Measurements from ENCODE around the gene CDH18. TPM values are rescaled to one million over a fixed set of nuclear protein-coding genes. Genes with fewer than 3 reads are reported as not detected.

The CDH18 gene
- total and polyA plus RNA-seq, 2 of the 4 experiments (the other 2 are of a cell fraction): 0.24 to 1.1 TPM

DNA sequence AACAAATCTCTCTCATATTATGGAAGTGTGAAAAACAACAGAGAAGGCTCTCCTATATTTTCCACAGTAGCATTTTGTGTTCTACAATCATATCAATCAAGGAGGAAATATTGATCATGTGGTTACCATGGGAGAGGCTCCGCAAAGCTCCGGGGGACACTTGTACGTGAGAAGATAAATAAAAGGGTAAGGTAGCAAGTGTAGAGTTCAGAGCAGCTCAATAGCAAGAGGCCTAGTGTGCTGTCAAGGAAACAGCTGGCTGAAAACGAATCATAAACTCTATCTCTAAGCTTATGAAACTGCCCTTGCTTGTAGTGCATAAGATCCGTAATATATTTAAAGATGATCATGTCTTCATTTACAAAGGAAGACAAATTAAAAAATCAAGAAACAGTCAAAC, 57.5 kb downstream of the CDH18 start:
- POLR2A ChIA-PET (ENCODE audit: unreplicated experiment): no interaction called here

More for the DNA sequence above, 57.5 kb downstream of the CDH18 start:
- H4K91ac ChIP-seq (ENCODE audit: insufficient read depth, low read depth, low read length): no peak overlapping the region
- DNase-seq (no peak), ATAC-seq (ENCODE audit: low read depth) (no peak)
- no CpG with 5 or more reads among the region's 5 CpGs for WGBS, 2 experiments (ENCODE audit: extremely low coverage in 2 of 2, insufficient read length in 1 of 2)
- TF ChIP-seq, protein P1, sequence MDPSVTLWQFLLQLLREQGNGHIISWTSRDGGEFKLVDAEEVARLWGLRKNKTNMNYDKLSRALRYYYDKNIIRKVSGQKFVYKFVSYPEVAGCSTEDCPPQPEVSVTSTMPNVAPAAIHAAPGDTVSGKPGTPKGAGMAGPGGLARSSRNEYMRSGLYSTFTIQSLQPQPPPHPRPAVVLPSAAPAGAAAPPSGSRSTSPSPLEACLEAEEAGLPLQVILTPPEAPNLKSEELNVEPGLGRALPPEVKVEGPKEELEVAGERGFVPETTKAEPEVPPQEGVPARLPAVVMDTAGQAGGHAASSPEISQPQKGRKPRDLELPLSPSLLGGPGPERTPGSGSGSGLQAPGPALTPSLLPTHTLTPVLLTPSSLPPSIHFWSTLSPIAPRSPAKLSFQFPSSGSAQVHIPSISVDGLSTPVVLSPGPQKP (IDR thresholded peaks at IDR 0.05; ENCODE audit: borderline replicate concordance, low read depth, low read length): no peak
- TF ChIP-seq RAD21 (IDR thresholded peaks at IDR 0.05; ENCODE audit: low read length) (no peak), CEBPB (IDR thresholded peaks at IDR 0.05; ENCODE audit: low read depth, low read length) (no peak), RFX5 (IDR thresholded peaks at IDR 0.05; ENCODE audit: low read depth, low read length) (no peak), SMC3 (IDR thresholded peaks at IDR 0.05; ENCODE audit: low read depth, low read length) (no peak), POLR2A (IDR thresholded peaks at IDR 0.05; ENCODE audit: low read depth, low read length) (no peak), BHLHE40 (IDR thresholded peaks at IDR 0.05; ENCODE audit: low read depth, low read length) (no peak), MAZ (IDR thresholded peaks at IDR 0.05; ENCODE audit: borderline replicate concordance, low read depth, low read length) (no peak), NFE2L2 (IDR thresholded peaks at IDR 0.05; ENCODE audit: low read depth, low read length) (no peak), FOS (IDR thresholded peaks at IDR 0.05; ENCODE audit: low read depth, low read length) (no peak), CHD1 (IDR thresholded peaks at IDR 0.05; ENCODE audit: low read depth, low read length) (no peak), RCOR1 (IDR thresholded peaks at IDR 0.05; ENCODE audit: insufficient replicate concordance, low read length) (no peak), MXI1 (IDR thresholded peaks at IDR 0.05; ENCODE audit: borderline replicate concordance, low read depth, low read length) (no peak)
- TF ChIP-seq, protein P2, sequence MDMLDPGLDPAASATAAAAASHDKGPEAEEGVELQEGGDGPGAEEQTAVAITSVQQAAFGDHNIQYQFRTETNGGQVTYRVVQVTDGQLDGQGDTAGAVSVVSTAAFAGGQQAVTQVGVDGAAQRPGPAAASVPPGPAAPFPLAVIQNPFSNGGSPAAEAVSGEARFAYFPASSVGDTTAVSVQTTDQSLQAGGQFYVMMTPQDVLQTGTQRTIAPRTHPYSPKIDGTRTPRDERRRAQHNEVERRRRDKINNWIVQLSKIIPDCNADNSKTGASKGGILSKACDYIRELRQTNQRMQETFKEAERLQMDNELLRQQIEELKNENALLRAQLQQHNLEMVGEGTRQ (IDR thresholded peaks at IDR 0.05; ENCODE audit: low read depth, low read length): no peak
- TF ChIP-seq, protein P3, sequence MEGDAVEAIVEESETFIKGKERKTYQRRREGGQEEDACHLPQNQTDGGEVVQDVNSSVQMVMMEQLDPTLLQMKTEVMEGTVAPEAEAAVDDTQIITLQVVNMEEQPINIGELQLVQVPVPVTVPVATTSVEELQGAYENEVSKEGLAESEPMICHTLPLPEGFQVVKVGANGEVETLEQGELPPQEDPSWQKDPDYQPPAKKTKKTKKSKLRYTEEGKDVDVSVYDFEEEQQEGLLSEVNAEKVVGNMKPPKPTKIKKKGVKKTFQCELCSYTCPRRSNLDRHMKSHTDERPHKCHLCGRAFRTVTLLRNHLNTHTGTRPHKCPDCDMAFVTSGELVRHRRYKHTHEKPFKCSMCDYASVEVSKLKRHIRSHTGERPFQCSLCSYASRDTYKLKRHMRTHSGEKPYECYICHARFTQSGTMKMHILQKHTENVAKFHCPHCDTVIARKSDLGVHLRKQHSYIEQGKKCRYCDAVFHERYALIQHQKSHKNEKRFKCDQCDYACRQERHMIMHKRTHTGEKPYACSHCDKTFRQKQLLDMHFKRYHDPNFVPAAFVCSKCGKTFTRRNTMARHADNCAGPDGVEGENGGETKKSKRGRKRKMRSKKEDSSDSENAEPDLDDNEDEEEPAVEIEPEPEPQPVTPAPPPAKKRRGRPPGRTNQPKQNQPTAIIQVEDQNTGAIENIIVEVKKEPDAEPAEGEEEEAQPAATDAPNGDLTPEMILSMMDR (conservative IDR thresholded peaks at IDR 0.05; ENCODE audit: low read depth, low read length): no peak
- H3K4me2 ChIP-seq (ENCODE audit: low read depth, low read length): no peak overlapping the region
- no peak overlapping the region for H2AK9ac ChIP-seq (replicated peaks; ENCODE audit: low read depth, low read length, poor library complexity)
- no peaks in the 10 kb centered on the region for H3K9me3 ChIP-seq (ENCODE audit: control insufficient read depth, insufficient read depth, low read length)
- H2BK5ac ChIP-seq (ENCODE audit: low read depth, low read length, poor library complexity, severe bottlenecking): no peak overlapping the region
- no peak overlapping the region for H3K4me3 ChIP-seq (ENCODE audit: insufficient read depth, low read depth, low read length)
- no peak overlapping the region for H3K9ac ChIP-seq (ENCODE audit: low read depth, low read length)
- no peak overlapping the region for H3K14ac ChIP-seq (replicated peaks; ENCODE audit: low read depth, low read length)
- no peak overlapping the region for H2BK15ac ChIP-seq (ENCODE audit: low read depth, low read length)
- peaks cover 4% of the 10 kb centered on the region for H3K4me1 ChIP-seq (ENCODE audit: control insufficient read depth, insufficient read depth, low read length)
- H3K4ac ChIP-seq (ENCODE audit: low read depth, low read length): no peak overlapping the region
- H2AFZ ChIP-seq (replicated peaks; ENCODE audit: low read length, poor library complexity): no peak overlapping the region
- no peaks in the 10 kb centered on the region for H3K36me3 ChIP-seq (ENCODE audit: control insufficient read depth, insufficient read depth, low read length)
- H3K9me1 ChIP-seq (ENCODE audit: insufficient read depth, low read length): no peaks in the 10 kb centered on the region
- no peak overlapping the region for H3K18ac ChIP-seq (ENCODE audit: low read depth, low read length)
- H3K79me1 ChIP-seq (ENCODE audit: low read depth in 1 of 2, low read length in 2 of 2): no peaks in the 10 kb centered on the region
- dilution Hi-C loops (cut with HindIII; ENCODE audit: low sequenced_read_pairs, unreplicated experiment) (no loop called here), intact Hi-C loops (cut with micrococcal nuclease) (no loop called here), in situ Hi-C loops (cut with MboI; ENCODE audit: low sequenced_read_pairs) (no loop called here)
- H3K23ac ChIP-seq (ENCODE audit: low read depth, low read length): no peak overlapping the region
- BruUV-seq (replicated peaks): no TSS peak
- no peak overlapping the region for H3K27ac ChIP-seq (ENCODE audit: insufficient read depth, low read length)
- no peaks in the 10 kb centered on the region for H4K20me1 ChIP-seq (ENCODE audit: insufficient read depth, low read length)
- no peak overlapping the region for H2AK5ac ChIP-seq (ENCODE audit: low read depth, low read length)
- no peak overlapping the region for H4K8ac ChIP-seq (ENCODE audit: low read depth in 2 of 2, low read length in 2 of 2)
- CTCF ChIA-PET: interaction anchor here (1.3 kb wide), 1 partner anchor 38 kb away, joined by 3 read pairs; no protein-coding TSS in a partner anchor
- no peak overlapping the region for H2BK120ac ChIP-seq (ENCODE audit: low read depth, low read length)
- no peak overlapping the region for H3K56ac ChIP-seq (ENCODE audit: extremely low read depth, insufficient read depth, low read length)
- H3K27me3 ChIP-seq (ENCODE audit: control insufficient read depth, insufficient read depth, low read length): no peaks in the 10 kb centered on the region
- no peak overlapping the region for H4K5ac ChIP-seq (ENCODE audit: low read depth, low read length)
- no peak overlapping the region for H2BK20ac ChIP-seq (ENCODE audit: low read depth, low read length)
